Adrenal gland (tissue), 12 donors: ENCODE measurements around the gene ITPKC. TPM values are rescaled to one million over a fixed set of nuclear protein-coding genes. Genes with fewer than 3 reads are reported as not detected.

ENCODE experiments used
- DNase-seq, 7 donors: peaks; one replicate each; pipeline ENCODE4 v3.0.0-alpha.2; 2019 to 2020
- H3K27ac ChIP-seq, 5 donors: fragments of 200-600 bp; sonication (generic) in 4 of 5; 1 replicate in 3 of 5; 2 replicates in 2 of 5; pipeline versions ENCODE4 v1.5.1 to v1.8.0; 2016 to 2020; ENCODE audit warnings: mild to moderate bottlenecking in 1 of 5
- H3K27me3 ChIP-seq: fragments of 200-600 bp; 2 replicates; pipeline ENCODE4 v1.8.0; 2021
- H3K36me3 ChIP-seq, 2 donors: fragments of 200-600 bp; replicated peaks in 1 of 2; 1 replicate in 1 of 2; 2 replicates in 1 of 2; pipeline versions ENCODE4 v1.5.1 to v1.8.0; 2018 to 2022
- H3K4me1 ChIP-seq, 2 donors: fragments of 200-600 bp; replicated peaks in 1 of 2; 1 replicate in 1 of 2; 2 replicates in 1 of 2; pipeline versions ENCODE4 v1.5.1 to v1.8.0; 2018 to 2021
- H3K4me3 ChIP-seq, 4 donors: fragments of 200-600 bp; sonication (generic) in 3 of 4; one replicate each; pipeline ENCODE4 v1.5.1; 2016 to 2018
- H3K9me3 ChIP-seq, 3 donors: fragments of 200-600 bp; sonication (generic) in 1 of 3; replicated peaks in 1 of 3; 1 replicate in 2 of 3; 2 replicates in 1 of 3; pipeline versions ENCODE4 v1.5.1 to v1.8.0; 2016 to 2021
- POLR2A ChIP-seq, 2 donors: fragments of 450-650 bp; IDR thresholded peaks; one replicate each; pipeline ENCODE4 v1.6.1; 2017; ENCODE audit warnings: antibody characterized with exemption in 2 of 2, mild to moderate bottlenecking in 2 of 2, moderate library complexity in 1 of 2
- WGBS, 4 donors: extraction: QIAGEN DNeasy Blood & Tissue Kit in 2 of 4; methylation state at CpG; one replicate each; pipeline versions ENCODE4 v1.1.5 to v1.1.7; 2013 to 2017; 5-methylcytosine and 5-hydroxymethylcytosine counted together
- intact Hi-C, 2 donors: fragments of 100-400 bp; cut with DNase I; formaldehyde crosslinking; loops; one replicate each; pipeline versions ENCODE4 v1.14.1 to v1.15.0; 2022 to 2023
- polyA plus RNA-seq, 3 donors: library from polyadenylated mRNA; stranded (reverse); fragments of 200-250 nt in 2 of 3; fragments of 350-450 nt in 1 of 3; fragmentation: Illumina TruSeq in 1 of 3; extraction: RNeasy Lipid Tissue Mini Kit (QIAGEN cat#74804) in 1 of 3; gene quantifications; one replicate each; pipeline ENCODE4 v1.2.3, GENCODE V29; 2013 to 2014
- total RNA-seq, 9 donors: library from RNA; depleted of rRNA in 4 of 9; stranded (reverse); fragments of >200 nt in 4 of 9; fragments of 120-200 nt in 1 of 9; fragmentation: NEBNext Ultra II Directional in 1 of 9; extraction: Animal tissue kit (Norgen Biotek cat#: 25700) in 1 of 9; gene quantifications; one replicate each; pipeline versions ENCODE4 v1.1.0 to v1.2.4, GENCODE V29; 2013 to 2023
- TF ChIP-seq, protein P1 (sequence below), 6 experiments: fragments of 450-650 bp in 4 of 6; fragments of 200-600 bp in 2 of 6; sonication (generic) in 1 of 6; IDR thresholded peaks; 1 replicate in 5 of 6; 2 replicates in 1 of 6; pipeline versions ENCODE4 v1.5.1 to v1.8.0; 2016 to 2021; ENCODE audit warnings: antibody characterized with exemption in 6 of 6, mild to moderate bottlenecking in 2 of 6, moderate library complexity in 1 of 6
- donor health status: healthy with polysubstance abuse.
- donor health status: Bipolar disorder and iron deficiency.
- donor health status: DM: yes; HTN: yes; CAD: no.
- donor health status: DM: no; HTN: no; CAD: no.
- donor health status: DM: no; HTN: no; CAD: no.
- donor health status: DM: yes; HTN: yes; CAD: no.

The ITPKC gene
- total and polyA plus RNA-seq, 12 donors = 7.8 to 36.1 (median 22.5) TPM

DNA sequence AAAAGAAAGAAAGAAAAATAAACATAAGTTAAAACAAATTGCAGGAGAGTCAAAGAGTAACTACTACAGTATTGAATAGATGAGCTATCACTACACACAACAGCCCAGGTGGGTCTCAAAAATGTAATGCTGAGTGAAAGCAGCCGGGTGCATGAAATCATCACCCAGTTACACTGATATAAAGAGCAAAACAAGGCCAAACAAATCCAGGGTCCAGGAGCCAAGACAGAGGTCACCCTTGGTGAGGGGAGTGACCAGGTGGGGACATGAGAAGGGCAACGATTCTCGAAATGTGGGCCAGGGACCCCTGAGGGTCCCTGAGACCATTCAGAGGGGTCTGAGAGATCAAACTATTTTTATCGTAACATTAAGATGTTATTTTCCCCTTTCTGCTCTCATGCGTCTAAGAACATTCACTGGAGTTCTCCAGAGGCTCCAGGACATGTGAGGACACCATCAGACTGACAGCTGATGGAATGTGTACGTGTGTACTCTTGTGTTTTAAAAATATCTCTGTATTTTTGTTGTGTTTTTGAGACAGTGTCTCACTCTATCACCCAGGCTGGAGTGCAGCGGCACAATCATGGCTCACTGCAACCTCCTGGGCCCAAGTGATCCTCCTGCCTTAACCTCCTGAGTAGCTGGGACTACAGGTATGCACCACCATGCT, 10.8 kb upstream of the ITPKC start:
- no peak for DNase-seq
- TF ChIP-seq, protein P1, sequence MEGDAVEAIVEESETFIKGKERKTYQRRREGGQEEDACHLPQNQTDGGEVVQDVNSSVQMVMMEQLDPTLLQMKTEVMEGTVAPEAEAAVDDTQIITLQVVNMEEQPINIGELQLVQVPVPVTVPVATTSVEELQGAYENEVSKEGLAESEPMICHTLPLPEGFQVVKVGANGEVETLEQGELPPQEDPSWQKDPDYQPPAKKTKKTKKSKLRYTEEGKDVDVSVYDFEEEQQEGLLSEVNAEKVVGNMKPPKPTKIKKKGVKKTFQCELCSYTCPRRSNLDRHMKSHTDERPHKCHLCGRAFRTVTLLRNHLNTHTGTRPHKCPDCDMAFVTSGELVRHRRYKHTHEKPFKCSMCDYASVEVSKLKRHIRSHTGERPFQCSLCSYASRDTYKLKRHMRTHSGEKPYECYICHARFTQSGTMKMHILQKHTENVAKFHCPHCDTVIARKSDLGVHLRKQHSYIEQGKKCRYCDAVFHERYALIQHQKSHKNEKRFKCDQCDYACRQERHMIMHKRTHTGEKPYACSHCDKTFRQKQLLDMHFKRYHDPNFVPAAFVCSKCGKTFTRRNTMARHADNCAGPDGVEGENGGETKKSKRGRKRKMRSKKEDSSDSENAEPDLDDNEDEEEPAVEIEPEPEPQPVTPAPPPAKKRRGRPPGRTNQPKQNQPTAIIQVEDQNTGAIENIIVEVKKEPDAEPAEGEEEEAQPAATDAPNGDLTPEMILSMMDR (IDR thresholded peaks at IDR 0.05) = no peak
- no peak for TF ChIP-seq POLR2A (IDR thresholded peaks at IDR 0.05)
- no peak overlapping the region for H3K27ac ChIP-seq
- no peak overlapping the region for H3K4me3 ChIP-seq
- H3K36me3 ChIP-seq = peaks cover 0 to 90% of the 10 kb centered on the region in 2 donors
- no peaks in the 10 kb centered on the region for H3K27me3 ChIP-seq
- no peaks in the 10 kb centered on the region for H3K9me3 ChIP-seq
- WGBS, 4 donors = 86 to 93% (median 89%) methylated on average over 7 of the region's 7 CpGs
- no peaks in the 10 kb centered on the region for H3K4me1 ChIP-seq
- intact Hi-C loops = no loop called here

DNA sequence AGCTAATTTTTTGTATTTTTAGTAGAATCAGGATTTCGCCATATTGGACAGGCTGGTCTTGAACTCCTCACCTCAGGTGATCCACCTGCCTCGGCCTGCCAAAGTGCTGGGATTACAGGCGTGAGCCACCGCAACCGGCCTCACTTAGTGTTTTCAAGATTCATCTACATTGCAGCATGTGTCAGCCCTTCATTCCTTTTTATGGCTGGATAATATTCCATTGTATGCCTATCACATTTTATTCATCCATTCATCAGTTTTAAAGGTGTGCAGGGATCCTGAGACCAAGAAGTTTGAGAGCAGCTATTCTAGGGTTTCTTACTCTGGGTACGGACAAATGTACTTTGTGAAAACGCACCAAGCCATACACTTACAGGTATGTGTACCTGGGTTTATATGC, 9.3 kb upstream of the ITPKC start:
- Histone ChIP-seq H3K36me3 (peaks cover 0 to 74% of the 10 kb centered on the region in 2 donors), H3K4me1 (no peaks in the 10 kb centered on the region)
- no peak for DNase-seq

DNA sequence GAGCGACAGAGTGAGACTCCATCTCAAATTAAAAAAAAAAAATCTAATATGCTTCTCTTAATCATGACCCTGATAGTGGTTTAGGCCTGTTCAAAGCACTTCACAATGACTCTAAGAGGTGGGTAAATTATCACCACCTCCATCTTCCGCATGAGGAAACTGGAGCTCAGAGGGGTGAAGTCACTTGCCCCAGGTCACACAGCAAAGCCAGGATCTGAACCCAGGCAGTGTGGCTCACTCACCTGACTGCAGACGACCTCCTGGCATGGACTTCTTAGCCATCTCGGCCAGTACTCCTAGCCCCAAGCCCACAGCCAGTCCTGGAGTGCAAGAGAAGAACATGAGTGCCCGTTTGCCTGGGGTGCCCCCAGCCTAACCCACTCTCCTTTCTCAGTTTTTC, 7.1 kb upstream of the ITPKC start:
- intact Hi-C loops = no loop called here
- WGBS, 4 donors = 92 to 96% (median 93%) methylated on average over 5 of the region's 5 CpGs
- H3K4me1 ChIP-seq = peaks cover 9 to 10% of the 10 kb centered on the region in 2 donors
- DNase-seq = no peak
- H3K27ac ChIP-seq = no peak overlapping the region
- peaks cover 0 to 56% of the 10 kb centered on the region in 2 donors for H3K36me3 ChIP-seq
- H3K4me3 ChIP-seq = no peak overlapping the region
- no peaks in the 10 kb centered on the region for H3K9me3 ChIP-seq
- no peaks in the 10 kb centered on the region for H3K27me3 ChIP-seq
- no peak for TF ChIP-seq POLR2A (IDR thresholded peaks at IDR 0.05)
- TF ChIP-seq, protein P1 (IDR thresholded peaks at IDR 0.05) = no peak

More for the DNA sequence above, 9.3 kb upstream of the ITPKC start:
- 91 to 98% (median 96%) methylated on average over 7 of the region's 7 CpGs for WGBS, 4 donors
- Histone ChIP-seq H3K27me3 (no peaks in the 10 kb centered on the region), H3K27ac (no peak overlapping the region), H3K9me3 (no peaks in the 10 kb centered on the region), H3K4me3 (no peak overlapping the region)
- intact Hi-C loops = no loop called here
- TF ChIP-seq POLR2A (IDR thresholded peaks at IDR 0.05) = no peak
- TF ChIP-seq, protein P1 (IDR thresholded peaks at IDR 0.05) = no peak

DNA sequence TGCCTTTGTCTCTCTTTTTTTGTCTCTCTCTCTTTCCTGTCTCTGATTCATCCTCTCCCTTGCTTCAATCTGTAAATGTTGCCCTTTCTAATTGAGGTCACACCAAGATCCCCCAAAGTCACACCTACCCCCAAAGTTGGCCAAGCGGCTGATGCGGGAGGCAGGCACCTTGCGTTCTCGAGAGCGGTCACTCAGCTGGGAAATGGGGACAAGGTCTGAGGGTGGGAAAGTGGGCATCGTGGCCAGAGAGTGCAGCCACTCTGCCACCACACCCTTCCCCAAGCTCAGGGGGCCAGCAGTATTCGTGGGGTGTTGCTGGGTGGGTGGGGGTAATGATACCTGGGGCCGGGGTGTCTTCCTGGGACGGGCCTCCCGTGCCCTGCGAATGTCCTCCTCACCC, 3.0 kb upstream of the ITPKC start:
- 78 to 87% (median 83%) methylated on average over 9 to 11 of the region's 11 CpGs for WGBS, 4 donors
- H3K4me1 ChIP-seq = peaks cover 25 to 27% of the 10 kb centered on the region in 2 donors
- no peaks in the 10 kb centered on the region for H3K27me3 ChIP-seq
- intact Hi-C loops = no loop called here
- peak overlapping the region in 1 of 4 donors; percentile 72 for H3K4me3 ChIP-seq
- TF ChIP-seq, protein P1 (IDR thresholded peaks at IDR 0.05) = no peak
- TF ChIP-seq POLR2A (IDR thresholded peaks at IDR 0.05) = no peak
- peak in 1 of 7 donors; percentile 29 for DNase-seq
- no peaks in the 10 kb centered on the region for H3K9me3 ChIP-seq
- peaks cover 0 to 23% of the 10 kb centered on the region in 2 donors for H3K36me3 ChIP-seq
- peak overlapping the region in 2 of 5 donors; percentile 92 to 97 for H3K27ac ChIP-seq
